GM21381 (cell line): ENCODE data around the gene CXCL12.

Experiments used
- ATAC-seq: cut with Tn5 transposase; IDR thresholded peaks from one replicate; pipeline ENCODE4 v1.9.1; 2021; ENCODE audit warnings: mild to moderate bottlenecking, moderate library complexity; ENCODE audit not compliant: unreplicated experiment

The CXCL12 gene

GRCh38 chr10:44399659-44400451 is 15.0 kb upstream of the CXCL12 start:
- no peak for ATAC-seq

GRCh38 chr10:44398747-44399658 is 14.1 kb upstream of the CXCL12 start:
- no peak for ATAC-seq

DNA sequence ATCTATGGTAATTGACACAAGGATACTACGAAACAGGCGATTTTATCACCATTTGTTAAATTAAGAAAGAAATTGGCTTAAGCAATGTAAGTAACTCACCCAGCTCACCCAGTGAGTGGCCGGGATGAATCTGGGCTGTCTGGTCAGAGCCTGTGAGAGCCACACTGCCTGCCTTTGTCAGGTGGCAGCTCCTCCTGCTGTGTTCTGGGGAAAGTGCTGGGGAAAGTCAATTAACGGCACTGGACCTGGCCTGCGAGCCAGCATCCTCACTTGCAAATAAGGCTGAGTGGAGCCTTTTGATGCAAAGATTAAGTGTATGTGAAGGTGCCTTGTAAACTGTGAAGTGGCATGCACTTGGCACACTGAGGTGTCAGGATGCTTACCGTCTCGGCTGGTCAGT is 13.4 kb upstream of the CXCL12 start:
- ATAC-seq, result no peak

GRCh38 chr10:44397476-44398225 is 12.8 kb upstream of the CXCL12 start:
- ATAC-seq, result no peak

- ATAC-seq, result no peak
Observed at GRCh38 chr10:44396671-44397191, 11.8 kb upstream of the CXCL12 start.

GRCh38 chr10:44395902-44396670 is 11.2 kb upstream of the CXCL12 start:
- no peak for ATAC-seq

GRCh38 chr10:44395396-44395795 is 10.5 kb upstream of the CXCL12 start:
- no peak for ATAC-seq

GRCh38 chr10:44394696-44395381 is 9.9 kb upstream of the CXCL12 start:
- ATAC-seq, result no peak

DNA sequence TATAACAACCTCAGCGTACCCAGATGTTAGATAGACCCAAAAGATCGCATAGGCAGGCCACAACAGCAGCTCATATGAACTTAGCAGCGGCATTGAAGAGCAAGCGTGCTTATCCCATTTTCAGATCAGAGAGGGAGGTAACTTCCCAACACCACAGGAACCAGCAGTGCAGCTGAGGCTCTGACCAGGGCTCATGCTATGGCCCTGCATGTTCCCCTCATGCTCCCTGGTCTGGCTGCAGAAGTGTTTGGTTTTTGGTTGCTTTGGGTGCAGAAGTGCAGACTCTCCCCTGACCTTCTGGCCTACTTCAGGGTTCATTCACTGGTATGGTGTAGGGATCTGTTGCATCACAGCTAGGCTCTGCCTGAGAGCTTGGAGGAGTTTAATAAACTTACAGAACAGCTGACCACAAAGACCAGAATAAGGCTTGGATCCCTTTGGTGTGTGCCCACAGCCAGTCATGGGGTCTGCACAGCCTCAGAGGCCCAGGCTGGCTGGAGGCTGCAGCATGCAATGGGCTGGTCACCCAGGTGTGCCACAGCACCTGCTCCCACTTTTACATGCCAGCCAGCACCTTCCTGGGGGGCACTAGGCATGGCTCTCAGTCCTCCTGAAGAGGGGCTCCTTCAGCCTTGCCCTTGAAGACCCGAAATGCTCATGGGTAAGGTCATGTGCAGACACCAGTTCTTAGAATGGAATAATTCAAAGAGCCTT is 9.1 kb upstream of the CXCL12 start:
- no peak for ATAC-seq

DNA sequence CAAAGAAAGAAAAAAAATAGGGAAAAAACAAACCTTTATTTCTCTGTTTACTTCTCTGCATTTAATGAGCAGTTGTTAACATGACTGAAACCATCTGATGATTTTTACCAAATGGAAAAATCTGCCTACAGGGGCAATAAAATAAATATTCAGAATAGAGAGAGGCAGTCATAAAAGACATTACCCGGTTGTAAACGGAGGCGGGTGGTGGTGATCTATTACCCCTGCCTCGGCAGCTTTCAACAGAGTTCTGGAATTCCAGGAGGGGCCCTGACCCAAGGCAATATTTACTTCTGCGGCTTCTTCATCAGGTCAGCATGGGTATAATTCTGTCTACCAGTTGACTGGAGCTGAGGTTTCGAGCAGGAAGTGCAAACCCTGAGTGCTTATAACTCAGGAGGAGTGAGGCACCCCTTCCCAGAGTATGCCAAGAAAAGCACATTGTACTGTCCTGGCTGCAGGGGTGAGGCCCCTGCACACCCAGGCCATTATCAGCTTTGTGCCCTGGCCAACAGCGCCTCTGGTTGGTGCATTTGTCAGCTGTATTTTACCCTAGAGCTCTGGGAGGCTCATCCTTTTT is 8.2 kb upstream of the CXCL12 start:
- no peak for ATAC-seq

DNA sequence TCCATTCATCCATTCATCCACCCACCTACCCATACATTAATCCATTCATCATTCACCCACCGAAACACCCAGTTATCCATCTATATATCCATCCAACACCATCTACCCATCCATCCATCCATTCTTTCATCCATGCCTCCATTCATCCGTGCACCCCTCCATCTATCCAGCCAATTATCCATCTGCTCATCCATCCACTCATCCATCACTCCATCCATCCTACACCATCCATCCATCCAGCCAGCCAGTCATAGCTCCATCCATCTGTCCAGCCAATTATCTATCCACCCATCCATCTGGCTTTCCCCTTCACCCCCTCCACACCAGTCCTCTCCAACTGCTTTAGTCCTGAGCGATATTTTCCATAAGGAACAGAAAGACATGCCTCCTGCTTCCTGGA is 7.5 kb upstream of the CXCL12 start:
- no peak for ATAC-seq

DNA sequence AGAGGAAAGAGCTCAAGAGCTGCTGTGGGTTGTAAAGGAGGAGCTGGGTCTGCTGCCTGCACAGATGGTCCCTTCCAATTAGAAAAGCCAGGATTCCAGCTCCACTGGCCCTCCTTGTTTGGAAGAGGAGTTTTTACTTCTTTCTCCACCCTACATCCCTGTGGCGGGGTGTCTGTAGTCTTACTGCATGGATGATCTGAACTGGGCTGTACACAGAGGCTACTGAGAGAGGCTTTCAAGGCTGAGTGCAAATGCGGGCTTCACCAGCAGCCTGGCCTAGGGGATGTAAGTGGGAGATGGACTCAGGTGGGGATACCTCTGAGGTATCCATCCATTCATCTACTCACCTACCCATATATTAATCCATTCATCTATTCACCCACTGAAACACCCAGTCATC is 7.1 kb upstream of the CXCL12 start:
- no peak for ATAC-seq

- ATAC-seq, result no peak
Observed at GRCh38 chr10:44390585-44391072, 5.7 kb upstream of the CXCL12 start.

- ATAC-seq, result no peak
Observed at GRCh38 chr10:44389556-44389955, 4.7 kb upstream of the CXCL12 start.

DNA sequence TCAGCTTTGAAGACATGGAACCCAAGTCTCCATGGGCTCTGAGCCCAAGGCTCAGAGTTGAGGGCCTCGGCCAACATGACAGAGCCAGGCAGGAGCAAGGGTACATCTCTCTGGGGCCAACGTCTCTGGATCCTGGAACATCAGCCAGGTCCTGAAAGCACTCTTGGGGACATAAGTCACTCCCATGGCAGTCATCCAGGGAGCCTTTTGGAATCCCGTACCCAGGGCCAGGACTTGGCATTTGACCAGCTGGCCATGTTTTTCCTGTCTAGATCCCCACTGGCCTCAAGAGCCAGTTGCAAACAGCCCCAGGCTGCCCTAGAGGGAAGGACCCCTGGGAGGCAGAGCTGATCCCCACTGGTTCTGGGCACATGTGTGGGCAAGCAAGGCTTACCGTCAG is 4.3 kb upstream of the CXCL12 start:
- ATAC-seq, result no peak

DNA sequence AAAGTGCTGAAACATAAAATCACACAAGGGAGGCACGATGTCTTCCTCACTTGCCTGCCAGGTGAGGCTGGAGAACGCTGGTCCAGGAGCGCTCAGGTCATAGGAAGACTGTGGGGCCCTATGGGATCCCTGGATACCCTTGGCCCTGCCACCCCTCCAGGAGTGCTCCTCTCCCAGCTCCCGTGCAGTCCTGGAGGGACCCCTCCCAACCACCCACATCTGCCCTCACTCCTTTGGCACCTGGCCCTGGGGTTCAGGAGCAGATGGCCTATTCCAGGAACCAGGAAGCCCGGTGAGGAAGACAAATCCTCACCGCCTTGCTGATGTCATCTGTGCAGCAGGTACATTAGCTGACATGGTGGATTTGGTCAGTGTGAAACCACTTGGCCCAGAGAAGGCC is 3.7 kb upstream of the CXCL12 start:
- ATAC-seq, result no peak

- ATAC-seq, result no peak
Observed at GRCh38 chr10:44387853-44388251, 3.0 kb upstream of the CXCL12 start.

DNA sequence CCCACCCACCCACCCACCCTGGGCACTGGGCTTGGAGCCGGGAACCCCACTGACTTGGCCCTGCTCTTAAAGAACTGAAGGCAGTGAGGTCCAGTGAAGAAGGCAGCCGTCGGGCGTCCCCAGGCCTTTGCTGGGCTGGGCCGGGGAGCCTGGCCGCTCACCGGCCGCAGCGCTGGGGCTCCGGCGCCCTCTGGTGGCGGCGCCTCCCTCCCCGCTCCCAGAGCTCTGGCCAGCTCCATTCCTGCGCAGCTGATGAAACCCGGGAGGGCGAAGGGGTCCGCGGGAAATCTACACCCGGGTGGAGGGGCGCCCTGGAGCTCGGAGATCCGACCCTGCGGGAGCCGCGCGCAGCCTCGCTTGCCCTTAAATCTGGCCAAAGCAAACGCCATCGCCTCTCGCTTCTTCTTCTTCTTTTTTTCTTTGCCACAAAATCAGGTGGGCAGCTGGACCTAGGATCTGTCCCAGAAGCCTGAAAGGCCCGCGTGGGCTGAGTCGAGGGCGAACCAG is 1.7 kb upstream of the CXCL12 start:
- no peak for ATAC-seq
